MG63 (cell line): ENCODE measurements around the gene HID1. TPM values are rescaled to one million over a fixed set of nuclear protein-coding genes. Genes with fewer than 3 reads are reported as not detected.
"Not testable (repeated sequence)": the region's sequence is repeated elsewhere in the genome, so short reads cannot be mapped to it uniquely, and the experiment has no call there.

Experiments used
- DNase-seq: peaks from one replicate; pipeline ENCODE4 v3.0.0-alpha.2; 2020
- H3K27me3 ChIP-seq: fragments of 250-450 bp; sonication (Bioruptor Pico); 2 replicates; pipeline ENCODE4 v1.5.1; 2020; ENCODE audit warnings: mild to moderate bottlenecking, moderate library complexity
- H3K36me3 ChIP-seq: fragments of 250-450 bp; sonication (Bioruptor Pico); 2 replicates; pipeline ENCODE4 v1.5.1; 2020; ENCODE audit warnings: mild to moderate bottlenecking, moderate library complexity
- H3K4me3 ChIP-seq: fragments of 250-450 bp; sonication (Bioruptor Pico); 2 replicates; pipeline ENCODE4 v1.5.1; 2020; ENCODE audit warnings: mild to moderate bottlenecking, moderate library complexity
- H3K9me3 ChIP-seq: fragments of 250-450 bp; sonication (Bioruptor Pico); 2 replicates; pipeline ENCODE4 v1.5.1; 2020; ENCODE audit warnings: mild to moderate bottlenecking, moderate library complexity
- total RNA-seq: library from RNA; depleted of rRNA; stranded (reverse); fragments of >200 nt; shearing (Covaris generic); gene quantifications from 2 replicates; pipeline ENCODE4 v1.2.3, GENCODE V29; 2014; ENCODE audit warnings: low replicate concordance

The HID1 gene
- total RNA-seq, 1 experiment from 2014 or later, result not detected

DNA sequence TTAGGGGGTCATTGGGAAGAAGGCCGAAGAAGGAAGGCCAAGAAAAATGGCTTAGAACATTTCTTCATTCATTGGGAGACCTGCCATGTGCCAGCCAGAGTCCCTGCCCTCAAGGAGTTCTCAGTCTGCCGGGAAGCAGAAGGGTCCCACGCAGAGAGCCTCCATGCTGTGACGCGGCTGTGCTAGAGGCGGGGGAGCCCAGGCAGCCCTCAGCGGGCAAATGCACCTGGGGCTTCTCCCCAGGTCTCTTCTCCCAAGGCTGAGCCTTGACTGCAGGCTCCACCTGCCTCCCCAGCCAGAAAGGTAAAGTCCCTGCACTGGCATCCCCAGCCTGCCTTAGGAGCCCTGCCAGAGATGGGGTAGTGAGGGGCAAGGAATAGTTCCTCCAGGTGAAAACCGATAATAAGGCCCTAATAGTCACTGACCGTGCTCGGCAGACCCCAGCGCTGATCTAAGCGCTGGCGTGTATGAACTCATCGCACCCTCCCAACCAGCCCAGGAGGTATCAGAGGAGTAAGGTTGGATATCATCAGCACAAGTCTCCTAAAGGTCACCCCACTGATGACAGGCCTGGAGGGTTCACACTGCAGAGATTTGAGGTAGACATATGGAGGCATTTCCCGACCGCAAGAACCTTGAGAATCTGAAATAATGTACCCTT lies 8.9 kb upstream of the HID1 start:
- no peak for DNase-seq
- Histone ChIP-seq H3K9me3 (no peaks in the 10 kb centered on the region), H3K27me3 (no peaks in the 10 kb centered on the region), H3K4me3 (peak overlapping the region; percentile 54), H3K36me3 (no peaks in the 10 kb centered on the region)

DNA sequence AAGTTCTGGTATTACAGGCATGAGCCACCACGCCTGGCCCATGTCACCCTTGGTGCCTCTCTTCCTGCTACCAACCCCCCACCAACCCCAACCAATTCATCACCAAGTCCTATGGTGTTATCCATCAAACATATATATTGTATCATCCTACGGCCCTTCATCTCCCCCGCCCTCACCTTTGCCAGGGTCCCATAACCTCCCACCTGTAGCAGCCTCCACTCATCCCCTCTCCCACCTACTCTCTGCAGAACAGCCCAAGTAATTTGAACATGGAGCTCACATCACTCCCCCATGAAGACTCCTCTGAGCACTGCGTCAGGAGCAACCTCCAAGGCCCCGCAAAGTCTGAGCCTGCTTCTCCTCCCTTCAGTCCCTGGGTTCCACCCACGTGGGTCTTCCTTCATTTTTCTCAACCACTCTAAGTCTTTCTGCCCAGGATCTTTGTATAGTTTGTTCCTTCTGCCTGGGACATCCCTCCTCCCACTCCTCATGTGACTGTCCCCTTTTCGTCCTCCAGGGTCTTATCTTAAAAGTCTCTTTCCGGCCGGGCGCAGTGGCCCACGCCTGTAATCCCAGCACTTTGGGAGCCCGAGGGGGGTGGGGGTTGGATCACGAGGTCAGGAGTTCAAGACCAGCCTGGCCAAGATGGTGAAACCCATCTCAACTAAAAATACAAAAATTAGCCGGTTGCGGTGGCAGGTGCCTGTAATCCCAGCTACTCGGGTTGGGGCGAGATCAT lies 7.0 kb upstream of the HID1 start:
- H3K9me3 ChIP-seq, result no peaks in the 10 kb centered on the region
- no peaks in the 10 kb centered on the region for H3K36me3 ChIP-seq
- H3K27me3 ChIP-seq, result no peaks in the 10 kb centered on the region
- H3K4me3 ChIP-seq, result no peak overlapping the region
- no peak for DNase-seq

DNA sequence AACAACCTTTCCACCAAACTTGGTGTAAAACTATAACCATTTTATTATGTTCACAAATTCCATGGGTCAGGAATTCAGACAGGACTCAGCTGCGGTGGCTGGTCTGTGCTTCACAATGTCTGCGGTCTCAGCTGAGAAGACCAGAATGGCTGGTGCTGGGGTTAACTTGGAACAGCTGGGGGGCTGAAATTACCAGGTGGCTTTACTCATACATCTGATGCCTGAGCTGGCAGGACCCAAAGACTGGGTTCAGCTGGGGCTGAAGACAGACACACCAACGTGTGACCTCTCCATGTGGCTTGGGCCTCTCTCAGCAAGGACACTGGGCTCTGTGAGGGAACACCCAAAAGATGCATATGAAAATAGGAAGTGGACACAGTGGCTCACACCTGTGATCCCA lies 5.7 kb upstream of the HID1 start:
- H3K4me3 ChIP-seq, result no peak overlapping the region
- no peak for DNase-seq
- H3K9me3 ChIP-seq, result no peaks in the 10 kb centered on the region
- peaks cover 10% of the 10 kb centered on the region for H3K27me3 ChIP-seq
- no peaks in the 10 kb centered on the region for H3K36me3 ChIP-seq

DNA sequence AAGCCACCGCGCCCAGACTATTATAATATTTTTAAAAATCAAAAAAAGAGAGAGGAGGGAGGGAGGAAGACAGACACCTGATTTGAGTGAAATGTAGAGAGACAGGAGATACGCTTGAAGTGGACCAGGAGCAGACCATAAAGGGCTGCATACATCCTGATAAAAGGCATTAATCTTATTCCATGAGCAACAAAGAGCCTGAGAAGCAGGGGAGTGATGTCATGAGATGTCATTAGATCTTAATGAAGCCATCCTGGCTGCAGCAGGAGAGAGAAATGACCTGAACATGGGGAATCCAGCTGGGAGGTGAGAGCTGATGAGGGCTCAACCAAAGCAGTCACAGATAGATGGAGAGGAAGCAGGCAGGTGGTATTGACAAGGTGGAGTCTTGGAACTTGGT lies 5.2 kb upstream of the HID1 start:
- Histone ChIP-seq H3K9me3 (no peaks in the 10 kb centered on the region), H3K4me3 (no peak overlapping the region), H3K36me3 (no peaks in the 10 kb centered on the region), H3K27me3 (peaks cover 15% of the 10 kb centered on the region)
- no peak for DNase-seq

DNA sequence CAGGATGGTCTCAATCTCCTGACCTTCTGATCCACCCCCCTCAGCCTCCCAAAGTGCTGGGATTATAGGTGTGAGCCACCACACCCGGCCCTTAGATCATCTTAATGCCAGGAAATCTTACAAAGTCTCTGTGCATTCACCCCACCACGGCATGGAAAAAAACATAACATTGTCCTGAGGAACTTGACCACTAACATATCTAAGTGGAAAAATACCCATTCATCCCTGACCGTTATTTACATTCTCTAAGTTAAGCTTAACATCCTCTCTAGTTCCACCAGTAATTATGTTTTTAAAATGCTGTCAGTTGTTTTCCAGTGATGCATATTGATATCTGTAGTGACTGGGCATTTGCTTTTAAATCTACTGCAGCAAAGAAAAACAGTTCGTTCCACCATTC lies 3.4 kb upstream of the HID1 start:
- Histone ChIP-seq H3K36me3 (no peaks in the 10 kb centered on the region), H3K27me3 (peaks cover 19% of the 10 kb centered on the region), H3K4me3 (no peak overlapping the region), H3K9me3 (no peaks in the 10 kb centered on the region)
- no peak for DNase-seq

GRCh38 chr17:74972973-74973328 lies 392 bp upstream of the HID1 start:
- no peaks in the 10 kb centered on the region for H3K9me3 ChIP-seq
- no peak for DNase-seq
- H3K27me3 ChIP-seq, result peaks cover 19% of the 10 kb centered on the region
- peak overlapping the region; percentile 23; the same call in 1 of the 2 replicates for H3K4me3 ChIP-seq
- no peaks in the 10 kb centered on the region for H3K36me3 ChIP-seq

DNA sequence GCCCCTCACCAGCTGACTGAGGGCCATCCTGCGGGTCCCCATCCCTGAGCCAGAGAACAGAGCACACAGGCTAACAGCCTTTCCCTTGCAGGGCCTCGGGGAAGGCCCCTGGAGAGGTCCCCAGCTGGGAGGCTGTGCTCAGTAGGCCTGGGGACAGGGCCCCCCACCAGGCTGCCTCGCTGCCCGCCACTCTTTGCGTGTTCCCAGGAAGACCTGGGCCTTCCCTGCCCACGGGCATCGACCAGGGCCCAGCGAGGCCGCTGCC lies 785 bp downstream of the HID1 start:
- DNase-seq, result no peak
- no peaks in the 10 kb centered on the region for H3K36me3 ChIP-seq
- no peaks in the 10 kb centered on the region for H3K9me3 ChIP-seq
- H3K4me3 ChIP-seq, result no peak overlapping the region
- peaks cover 19% of the 10 kb centered on the region for H3K27me3 ChIP-seq

DNA sequence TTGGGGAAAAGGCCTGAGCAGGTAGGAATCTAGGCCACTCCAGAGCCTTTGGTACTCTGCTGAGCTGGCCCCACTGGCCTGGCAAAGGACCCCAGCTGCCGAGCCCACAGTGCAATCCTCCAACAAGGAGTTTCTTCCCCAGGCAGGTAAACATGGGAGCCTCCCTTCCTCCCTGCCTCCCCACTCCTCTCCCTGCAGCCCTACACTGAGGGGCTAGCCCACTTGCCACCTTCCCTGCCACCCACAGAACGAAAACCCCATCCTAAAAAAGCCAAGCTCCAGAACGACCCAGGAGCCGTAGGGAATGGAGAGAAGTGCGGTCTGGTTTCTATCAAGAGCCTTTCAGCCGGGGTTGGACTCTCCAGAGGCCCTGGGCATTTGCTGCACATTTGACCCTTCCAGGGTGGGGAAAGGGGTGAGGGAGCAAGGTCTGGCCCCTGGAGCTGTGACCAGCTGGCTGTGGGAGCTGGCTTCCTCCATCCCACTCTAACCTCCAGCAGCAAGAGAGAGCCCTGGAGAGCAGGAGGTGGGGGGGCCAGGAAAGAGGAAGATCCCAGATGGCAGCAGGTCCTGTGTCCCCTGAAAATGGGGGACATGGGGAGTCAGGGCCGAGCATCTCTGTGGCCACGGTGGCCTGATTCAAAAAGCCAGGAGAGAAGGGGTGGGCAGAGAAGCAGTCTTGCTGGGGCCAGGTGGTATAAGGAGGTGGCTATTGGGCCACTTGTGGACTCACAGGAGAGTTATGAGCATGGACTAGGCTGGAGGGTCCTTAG lies 1.3 kb downstream of the HID1 start:
- Histone ChIP-seq H3K4me3 (no peak overlapping the region), H3K27me3 (peaks cover 19% of the 10 kb centered on the region), H3K9me3 (no peaks in the 10 kb centered on the region), H3K36me3 (no peaks in the 10 kb centered on the region)
- no peak for DNase-seq

- Histone ChIP-seq H3K9me3 (no peaks in the 10 kb centered on the region), H3K36me3 (no peaks in the 10 kb centered on the region), H3K27me3 (peaks cover 19% of the 10 kb centered on the region), H3K4me3 (no peak overlapping the region)
- DNase-seq, result no peak
Measured at GRCh38 chr17:74970395-74970794, 2.2 kb downstream of the HID1 start.

- DNase-seq, H3K9me3 ChIP-seq, H3K36me3 ChIP-seq, H3K4me3 ChIP-seq: not testable (repeated sequence)
- peaks cover 19% of the 10 kb centered on the region for H3K27me3 ChIP-seq
Measured at GRCh38 chr17:74969501-74969900, 3.1 kb downstream of the HID1 start.

GRCh38 chr17:74968361-74968780 lies 4.2 kb downstream of the HID1 start:
- Histone ChIP-seq H3K36me3 (no peaks in the 10 kb centered on the region), H3K27me3 (peaks cover 10% of the 10 kb centered on the region), H3K9me3 (no peaks in the 10 kb centered on the region), H3K4me3 (no peak overlapping the region)
- DNase-seq, result no peak

DNA sequence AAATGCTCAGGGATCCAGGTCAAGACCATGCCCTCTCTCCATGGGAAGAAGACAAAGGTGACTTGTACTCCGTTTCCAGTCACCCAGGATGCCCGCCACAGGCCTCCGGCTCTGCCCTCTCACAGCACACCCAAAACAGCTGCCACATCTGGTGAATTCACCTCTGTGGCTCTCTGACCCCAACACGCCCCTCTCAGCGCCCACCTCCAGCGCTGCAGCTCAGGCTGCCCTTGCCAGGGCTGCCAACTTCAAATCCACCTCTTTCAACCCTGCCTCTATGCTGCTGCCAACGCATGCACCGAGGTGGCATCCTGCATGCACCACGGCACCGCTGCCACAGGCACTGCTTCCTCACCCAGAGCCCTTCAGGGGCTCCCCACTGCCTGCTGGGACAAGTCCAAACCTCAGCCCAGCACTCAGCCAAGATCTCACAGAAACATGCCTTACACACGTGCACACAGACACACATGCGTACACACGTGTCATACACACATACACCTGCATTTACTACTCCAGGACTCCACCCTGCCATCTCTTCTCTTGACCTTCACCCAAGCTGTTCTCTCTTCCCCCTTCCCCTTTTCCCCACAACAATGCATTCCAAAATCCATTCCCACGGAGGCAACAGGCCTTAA lies 7.5 kb downstream of the HID1 start:
- no peak for DNase-seq
- no peaks in the 10 kb centered on the region for H3K9me3 ChIP-seq
- no peaks in the 10 kb centered on the region for H3K27me3 ChIP-seq
- no peaks in the 10 kb centered on the region for H3K36me3 ChIP-seq
- no peak overlapping the region for H3K4me3 ChIP-seq

GRCh38 chr17:74964246-74964761 lies 8.3 kb downstream of the HID1 start:
- no peak overlapping the region for H3K4me3 ChIP-seq
- no peaks in the 10 kb centered on the region for H3K27me3 ChIP-seq
- H3K9me3 ChIP-seq, result no peaks in the 10 kb centered on the region
- no peaks in the 10 kb centered on the region for H3K36me3 ChIP-seq
- DNase-seq, result no peak

DNA sequence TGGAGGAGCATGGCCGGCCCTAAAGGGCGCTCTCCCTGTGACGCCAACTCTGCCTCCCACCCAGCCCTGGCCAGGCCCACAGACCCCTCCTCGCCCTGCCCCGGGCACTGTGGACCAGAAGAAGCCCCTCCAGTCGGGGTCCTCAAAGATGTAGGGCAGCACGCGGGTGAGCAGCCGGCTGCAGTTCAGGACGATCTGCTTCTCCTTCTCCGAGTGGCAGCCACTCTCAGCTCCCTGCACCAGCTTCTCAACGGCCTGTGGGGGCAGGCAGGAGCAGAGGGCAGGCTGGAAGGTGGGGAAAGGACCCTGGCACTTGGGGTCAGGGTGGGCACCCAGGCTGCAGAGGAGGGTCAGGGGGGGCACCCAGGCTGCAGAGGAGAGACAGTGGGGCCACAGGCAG lies 8.9 kb downstream of the HID1 start:
- H3K27me3 ChIP-seq, result no peaks in the 10 kb centered on the region
- no peak for DNase-seq
- H3K36me3 ChIP-seq, result no peaks in the 10 kb centered on the region
- no peak overlapping the region for H3K4me3 ChIP-seq
- no peaks in the 10 kb centered on the region for H3K9me3 ChIP-seq

- Histone ChIP-seq H3K4me3 (no peak overlapping the region), H3K36me3 (no peaks in the 10 kb centered on the region), H3K9me3 (no peaks in the 10 kb centered on the region), H3K27me3 (no peaks in the 10 kb centered on the region)
- no peak for DNase-seq
Measured at GRCh38 chr17:74962622-74963394, 9.8 kb downstream of the HID1 start.

DNA sequence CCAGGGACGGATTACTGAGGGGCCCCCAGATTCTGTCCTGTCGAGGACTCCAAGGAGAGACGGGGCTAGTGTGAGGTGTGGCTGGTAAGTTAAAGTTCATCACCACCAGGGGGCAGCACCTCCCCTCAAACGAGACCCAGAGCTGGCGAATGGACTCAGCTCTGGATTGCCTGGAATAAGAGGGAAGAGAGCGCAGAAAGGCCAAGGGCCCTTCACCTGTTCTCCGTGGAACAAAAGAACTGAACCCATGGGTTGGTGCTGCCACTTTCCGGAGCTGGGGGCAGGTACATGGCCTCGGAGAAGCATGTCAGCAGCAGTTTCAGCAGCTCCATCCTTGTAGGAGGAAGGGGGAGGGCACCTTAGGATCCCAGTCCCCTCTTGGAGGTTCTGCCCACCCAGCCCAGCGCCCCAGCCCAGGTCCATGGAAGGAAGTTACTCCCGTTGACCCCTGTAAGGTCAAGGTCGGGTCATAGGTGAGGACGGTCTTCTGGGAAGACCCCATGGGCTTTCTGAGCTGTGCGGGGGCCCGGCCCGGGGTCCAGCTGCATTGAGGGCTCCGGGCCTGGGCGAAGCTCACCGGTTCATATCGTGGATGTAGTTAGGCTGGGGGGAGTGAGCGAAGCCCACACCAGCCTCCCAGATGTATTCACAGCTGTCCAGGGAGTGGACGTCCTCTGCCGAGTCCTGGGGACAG lies 10.8 kb downstream of the HID1 start:
- H3K27me3 ChIP-seq, result no peaks in the 10 kb centered on the region
- H3K4me3 ChIP-seq, result no peak overlapping the region
- DNase-seq, result peak; percentile 76
- H3K36me3 ChIP-seq, result no peaks in the 10 kb centered on the region
- H3K9me3 ChIP-seq, result no peaks in the 10 kb centered on the region
